Tibial artery (tissue), 4 donors: ENCODE data around the gene RNF126.
"Not testable (repeated sequence)": the region's sequence is repeated elsewhere in the genome, so short reads cannot be mapped to it uniquely, and the experiment has no call there.

Experiments
- DNase-seq, 2 donors: peaks; one replicate each; pipeline ENCODE4 v3.0.0-alpha.2; 2019
- H3K27ac ChIP-seq, 2 donors: fragments of 200-600 bp; sonication (generic) in 1 of 2; 1 replicate in 1 of 2; 2 replicates in 1 of 2; pipeline ENCODE4 v1.5.1; 2018 to 2019; ENCODE audit warnings: mild to moderate bottlenecking in 1 of 2
- H3K27me3 ChIP-seq, 2 donors: fragments of 200-600 bp; sonication (generic) in 1 of 2; one replicate each; pipeline versions ENCODE4 v1.5.1 to v1.6.0; 2016 to 2019
- H3K36me3 ChIP-seq, 3 donors: fragments of 200-600 bp; sonication (generic) in 2 of 3; one replicate each; pipeline ENCODE4 v1.5.1; 2016 to 2019; ENCODE audit warnings: mild to moderate bottlenecking in 2 of 3
- H3K4me1 ChIP-seq, 4 donors: fragments of 200-600 bp; sonication (generic) in 2 of 4; 1 replicate in 3 of 4; 2 replicates in 1 of 4; pipeline ENCODE4 v1.5.1; 2016 to 2019
- H3K4me3 ChIP-seq, 2 donors: fragments of 200-600 bp; sonication (generic) in 1 of 2; 1 replicate in 1 of 2; 2 replicates in 1 of 2; pipeline ENCODE4 v1.5.1; 2018 to 2019; ENCODE audit warnings: mild to moderate bottlenecking in 2 of 2
- H3K9me3 ChIP-seq, 3 donors: fragments of 200-600 bp; sonication (generic) in 1 of 3; one replicate each; pipeline ENCODE4 v1.5.1; 2016 to 2019
- intact Hi-C: fragments of 100-400 bp; cut with DNase I; formaldehyde crosslinking; loops from one replicate; pipeline ENCODE4 v1.15.0; 2023; ENCODE audit warnings: low total_unique reads
- TF ChIP-seq, protein P1 (sequence below), 2 experiments: fragments of 200-600 bp in 1 of 2; fragments of 450-650 bp in 1 of 2; IDR thresholded peaks; one replicate each; pipeline ENCODE4 v1.5.1; 2017 to 2019; ENCODE audit warnings: antibody characterized with exemption in 2 of 2, mild to moderate bottlenecking in 1 of 2, moderate library complexity in 1 of 2

RNF126 gene

DNA sequence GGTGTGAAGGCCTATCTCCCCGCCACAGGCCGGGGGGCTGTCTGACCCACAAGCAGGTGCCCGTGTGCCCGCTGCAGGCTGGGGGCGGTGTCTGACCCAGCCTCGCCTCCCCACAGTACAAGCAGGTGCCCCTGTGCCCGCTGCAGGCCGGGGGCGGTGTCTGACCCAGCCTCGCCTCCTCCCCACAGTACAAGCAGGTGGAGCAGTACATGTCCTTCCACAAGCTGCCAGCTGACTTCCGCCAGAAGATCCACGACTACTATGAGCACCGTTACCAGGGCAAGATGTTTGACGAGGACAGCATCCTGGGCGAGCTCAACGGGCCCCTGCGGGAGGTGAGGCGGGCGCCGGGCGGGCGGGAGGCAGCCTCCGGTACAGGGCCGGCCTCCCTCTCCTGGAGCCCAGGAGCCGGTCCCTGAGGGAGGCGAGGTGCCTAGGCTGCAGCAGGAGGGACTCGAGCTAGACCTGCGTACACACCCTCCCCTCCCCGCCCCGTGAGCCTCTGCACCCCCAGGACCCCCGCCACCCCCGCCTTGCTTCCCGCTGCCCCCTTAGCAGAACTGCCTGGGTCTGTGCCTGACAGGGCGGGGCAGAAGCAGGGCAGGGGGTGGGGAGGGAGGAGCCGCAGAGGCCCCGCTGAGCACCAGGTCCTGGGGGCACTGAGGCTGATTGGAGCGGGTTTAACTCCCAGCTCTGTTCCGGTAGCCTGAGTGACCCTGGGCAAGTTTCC, 52.8 kb downstream of the RNF126 start:
- no peaks in the 10 kb centered on the region for H3K9me3 ChIP-seq
- H3K36me3 ChIP-seq = no peaks in the 10 kb centered on the region
- no peak overlapping the region for H3K27ac ChIP-seq
- TF ChIP-seq, protein P1, sequence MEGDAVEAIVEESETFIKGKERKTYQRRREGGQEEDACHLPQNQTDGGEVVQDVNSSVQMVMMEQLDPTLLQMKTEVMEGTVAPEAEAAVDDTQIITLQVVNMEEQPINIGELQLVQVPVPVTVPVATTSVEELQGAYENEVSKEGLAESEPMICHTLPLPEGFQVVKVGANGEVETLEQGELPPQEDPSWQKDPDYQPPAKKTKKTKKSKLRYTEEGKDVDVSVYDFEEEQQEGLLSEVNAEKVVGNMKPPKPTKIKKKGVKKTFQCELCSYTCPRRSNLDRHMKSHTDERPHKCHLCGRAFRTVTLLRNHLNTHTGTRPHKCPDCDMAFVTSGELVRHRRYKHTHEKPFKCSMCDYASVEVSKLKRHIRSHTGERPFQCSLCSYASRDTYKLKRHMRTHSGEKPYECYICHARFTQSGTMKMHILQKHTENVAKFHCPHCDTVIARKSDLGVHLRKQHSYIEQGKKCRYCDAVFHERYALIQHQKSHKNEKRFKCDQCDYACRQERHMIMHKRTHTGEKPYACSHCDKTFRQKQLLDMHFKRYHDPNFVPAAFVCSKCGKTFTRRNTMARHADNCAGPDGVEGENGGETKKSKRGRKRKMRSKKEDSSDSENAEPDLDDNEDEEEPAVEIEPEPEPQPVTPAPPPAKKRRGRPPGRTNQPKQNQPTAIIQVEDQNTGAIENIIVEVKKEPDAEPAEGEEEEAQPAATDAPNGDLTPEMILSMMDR (IDR thresholded peaks at IDR 0.05) = no peak
- H3K4me3 ChIP-seq = peak overlapping the region in 1 of 2 donors; percentile 9
- no peak for DNase-seq
- H3K4me1 ChIP-seq = peaks cover 0 to 6% (median 0%) of the 10 kb centered on the region in 4 donors
- peaks cover 0 to 24% of the 10 kb centered on the region in 2 donors for H3K27me3 ChIP-seq
- intact Hi-C loops = no loop called here

DNA sequence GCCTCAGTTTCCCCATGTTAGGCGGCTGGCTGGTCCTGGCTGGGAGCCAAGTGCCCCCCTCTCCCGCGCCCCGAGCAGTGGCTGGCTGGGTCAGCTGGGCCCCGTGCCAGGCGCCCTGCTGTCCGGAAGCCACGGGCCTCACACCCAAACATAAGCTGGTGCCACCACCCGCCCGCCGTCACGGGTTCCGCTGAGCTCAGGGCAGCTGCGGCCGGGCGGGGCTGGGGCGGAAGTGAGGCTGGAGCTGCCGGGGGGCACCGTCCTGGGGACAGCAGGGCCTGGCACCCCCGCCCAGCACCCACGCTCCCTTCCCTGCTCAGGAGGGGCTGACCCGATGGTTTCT, 54.0 kb downstream of the RNF126 start:
- peaks cover 0 to 24% of the 10 kb centered on the region in 2 donors for H3K27me3 ChIP-seq
- H3K36me3 ChIP-seq = no peaks in the 10 kb centered on the region
- no peak overlapping the region for H3K27ac ChIP-seq
- no peak overlapping the region for H3K4me3 ChIP-seq
- DNase-seq = peak in 1 of 2 donors; percentile 45
- TF ChIP-seq, protein P1 (IDR thresholded peaks at IDR 0.05) = no peak
- H3K9me3 ChIP-seq = no peaks in the 10 kb centered on the region
- peaks cover 0 to 6% (median 0%) of the 10 kb centered on the region in 4 donors for H3K4me1 ChIP-seq
- intact Hi-C loops = no loop called here

DNA sequence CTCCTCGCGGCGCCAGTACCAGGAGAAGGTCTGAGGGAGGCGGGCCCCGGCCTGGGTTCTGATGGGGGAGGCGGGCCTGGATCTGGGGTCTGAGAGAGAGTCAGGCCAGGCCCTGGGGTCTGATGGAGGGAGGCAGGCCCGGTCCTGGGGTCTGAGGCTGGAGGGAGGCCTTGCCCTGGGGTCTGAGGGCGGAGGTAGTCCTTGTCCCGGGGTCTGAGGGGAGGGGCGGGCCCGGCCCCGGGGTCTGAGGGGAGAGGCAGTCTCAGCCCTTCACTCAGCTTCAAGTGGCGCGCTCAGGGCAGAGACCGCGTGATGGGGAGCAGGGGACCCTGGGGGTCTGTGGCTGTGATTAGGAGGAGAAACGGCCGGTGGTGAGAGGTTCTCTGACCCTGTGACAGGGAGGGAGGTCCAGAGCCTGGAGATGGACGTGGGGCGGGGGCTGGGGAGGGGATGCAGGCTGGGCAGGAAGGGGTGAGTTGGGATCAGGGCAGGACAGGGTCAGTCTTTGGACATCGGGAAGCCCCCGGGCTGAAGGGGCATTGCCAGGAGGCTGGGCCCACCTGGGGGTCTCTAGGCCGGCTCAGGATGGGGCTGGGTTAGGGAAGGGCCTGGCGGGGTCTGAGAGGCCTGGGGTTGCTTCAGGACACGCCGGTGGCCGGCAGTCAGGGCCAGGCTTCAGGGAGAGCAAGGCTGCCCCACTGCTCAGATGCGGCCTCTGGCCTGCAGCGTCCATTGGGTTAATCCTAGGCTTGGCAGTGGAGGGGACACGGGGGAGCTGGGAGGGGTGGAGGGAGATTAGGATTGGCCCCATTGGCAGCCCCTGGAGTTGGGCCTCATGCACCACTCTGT, 54.6 kb downstream of the RNF126 start:
- no peak overlapping the region for H3K27ac ChIP-seq
- no peaks in the 10 kb centered on the region for H3K9me3 ChIP-seq
- no peak overlapping the region for H3K4me3 ChIP-seq
- H3K27me3 ChIP-seq = peaks cover 0 to 25% of the 10 kb centered on the region in 2 donors
- intact Hi-C loops = no loop called here
- no peak for DNase-seq
- H3K4me1 ChIP-seq = peaks cover 0 to 6% (median 0%) of the 10 kb centered on the region in 4 donors
- TF ChIP-seq, protein P1 (IDR thresholded peaks at IDR 0.05) = no peak
- no peaks in the 10 kb centered on the region for H3K36me3 ChIP-seq

DNA sequence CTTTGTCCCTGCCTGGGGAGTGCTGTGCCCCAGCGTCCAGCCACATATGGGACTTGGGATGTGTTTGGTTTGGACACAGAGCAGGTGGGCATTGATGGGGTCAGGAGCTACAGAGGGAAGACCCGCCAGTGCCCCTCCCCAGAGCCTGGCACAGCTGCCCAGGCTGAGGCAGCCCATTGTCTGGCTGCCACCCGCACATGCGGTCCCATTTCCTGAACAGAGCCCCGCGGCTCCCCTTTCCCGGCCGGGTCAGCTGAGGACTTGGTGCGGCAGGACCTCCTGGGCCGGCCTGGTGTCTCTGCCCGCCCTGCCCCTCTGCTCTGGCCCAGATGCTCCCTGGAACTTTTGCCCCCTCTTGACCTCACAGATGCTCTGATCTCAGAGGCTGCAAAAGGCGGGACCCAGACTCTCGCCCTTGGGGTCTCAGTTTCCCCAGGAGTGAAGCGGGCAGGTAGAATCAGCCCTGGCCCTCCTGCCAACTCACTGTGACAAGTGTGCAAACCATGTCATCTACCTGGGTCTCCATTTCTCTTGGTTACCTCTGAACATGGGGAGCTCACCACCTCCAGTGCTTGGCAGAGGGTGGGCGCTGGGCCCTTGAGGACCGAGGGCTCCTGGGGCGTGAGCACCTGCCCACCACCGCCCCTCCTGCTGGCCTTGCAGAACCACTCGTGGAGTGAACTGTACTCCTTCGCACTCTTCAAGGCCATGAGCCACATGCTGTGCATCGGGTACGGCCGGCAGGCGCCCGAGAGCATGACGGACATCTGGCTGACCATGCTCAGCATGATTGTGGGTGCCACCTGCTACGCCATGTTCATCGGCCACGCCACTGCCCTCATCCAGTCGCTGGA, 55.5 kb downstream of the RNF126 start:
- Histone ChIP-seq H3K4me3 (no peak overlapping the region), H3K27ac (no peak overlapping the region), H3K9me3 (no peaks in the 10 kb centered on the region), H3K27me3 (peaks cover 0 to 33% of the 10 kb centered on the region in 2 donors), H3K36me3 (no peaks in the 10 kb centered on the region), H3K4me1 (peaks cover 0 to 6% (median 0%) of the 10 kb centered on the region in 4 donors)
- DNase-seq = no peak
- intact Hi-C loops = no loop called here
- TF ChIP-seq, protein P1 (IDR thresholded peaks at IDR 0.05) = no peak

DNA sequence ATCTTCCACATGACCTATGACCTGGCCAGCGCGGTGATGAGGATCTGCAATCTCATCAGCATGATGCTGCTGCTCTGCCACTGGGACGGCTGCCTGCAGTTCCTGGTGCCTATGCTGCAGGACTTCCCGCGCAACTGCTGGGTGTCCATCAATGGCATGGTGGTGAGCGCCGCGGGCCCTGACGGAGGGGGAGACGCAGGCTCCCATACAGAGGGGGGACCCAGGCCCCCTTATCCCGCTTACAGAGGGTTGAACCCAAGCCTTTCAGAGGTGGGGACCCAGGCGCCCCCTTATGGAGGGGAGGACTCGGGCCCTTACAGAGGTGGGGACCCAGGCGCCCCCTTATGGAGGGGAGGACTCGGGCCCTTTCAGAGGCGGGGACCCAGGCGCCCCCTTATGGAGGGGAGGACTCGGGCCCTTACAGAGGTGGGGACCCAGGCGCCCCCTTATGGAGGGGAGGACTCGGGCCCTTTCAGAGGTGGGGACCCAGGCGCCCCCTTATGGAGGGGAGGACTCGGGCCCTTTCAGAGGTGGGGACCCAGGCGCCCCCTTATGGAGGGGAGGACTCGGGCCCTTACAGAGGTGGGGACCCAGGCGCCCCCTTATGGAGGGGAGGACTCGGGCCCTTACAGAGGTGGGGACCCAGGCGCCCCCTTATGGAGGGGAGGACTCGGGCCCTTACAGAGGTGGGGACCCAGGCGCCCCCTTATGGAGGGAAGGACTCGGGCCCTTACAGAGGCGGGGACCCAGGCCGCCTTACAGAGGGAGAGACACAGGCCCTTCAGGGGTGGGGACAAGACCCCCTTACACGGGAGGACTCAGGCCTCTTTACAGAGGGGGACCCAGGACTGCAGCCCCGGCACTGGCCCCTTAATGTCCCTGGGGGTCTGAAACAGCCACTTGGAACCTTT, 57.7 kb downstream of the RNF126 start:
- H3K9me3 ChIP-seq, H3K36me3 ChIP-seq, DNase-seq, H3K4me1 ChIP-seq, H3K27ac ChIP-seq, intact Hi-C loops, H3K4me3 ChIP-seq: not testable (repeated sequence)
- peaks cover 0 to 33% of the 10 kb centered on the region in 2 donors for H3K27me3 ChIP-seq
